HepG2 (cell line): ENCODE results near the gene ANKRD39. TPM values are rescaled to one million over a fixed set of nuclear protein-coding genes. Genes with fewer than 3 reads are reported as not detected.
"Not testable (repeated sequence)": the region's sequence is repeated elsewhere in the genome, so short reads cannot be mapped to it uniquely, and the experiment has no call there.

Experiments
- ATAC-seq: fragments of 200-7000 bp; cut with Tn5 transposase; 3 replicates; pipeline ENCODE4 v1.9.1; 2020; ENCODE audit warnings: mild to moderate bottlenecking, moderate library complexity
- BruUV-seq: library from RNA; stranded (reverse); fragments of 400-500 nt; replicated peaks from 2 replicates; lab custom pipeline; 2021; lab: Mats Ljungman, UMichigan
- CTCF ChIA-PET: fragments of 300-600 bp; formaldehyde crosslinking; extraction: SDS; loops from one replicate; lab custom pipeline; 2021; ENCODE audit warnings: low total read pairs, inconsistent platforms, low intra/inter-chr PET ratio; lab: Yijun Ruan, JAX
- POLR2A ChIA-PET: fragments of 350-600 bp; sonication (Branson Sonifier 250); formaldehyde crosslinking; loops from one replicate; lab custom pipeline; 2020; ENCODE audit warnings: antibody characterized with exemption, inconsistent platforms; lab: Yijun Ruan, JAX
- DNase-seq: peaks from one replicate; pipeline ENCODE4 v3.0.0-alpha.2; 2015; ENCODE audit warnings: low spot score
- FAIRE-seq: peaks from 3 replicates; lab custom pipeline; 2011; peaks lifted over from hg19 to GRCh38; lab: Jason Lieb, UNC
- H2AFZ ChIP-seq: one replicate; pipeline ENCODE4 v1.6.1; 2011; ENCODE audit warnings: low read length, inconsistent platforms
- H3K27ac ChIP-seq: fragments of 300-600 bp; 3 replicates; pipeline ENCODE4 v1.8.0; 2011; ENCODE audit warnings: mixed run types, mild to moderate bottlenecking, mixed read lengths, low read length, inconsistent platforms; ENCODE audit not compliant: insufficient read depth; ENCODE audit errors: extremely low read length
- H3K27me3 ChIP-seq, 2 experiments: fragments of 200-600 bp in 1 of 2; 2 replicates in 1 of 2; 3 replicates in 1 of 2; pipeline versions ENCODE4 v1.6.0 to v1.8.0; 2011; ENCODE audit warnings: low read length in 2 of 2, mild to moderate bottlenecking in 2 of 2, moderate library complexity in 2 of 2, inconsistent platforms in 1 of 2; ENCODE audit not compliant: insufficient read depth in 2 of 2, control insufficient read depth in 1 of 2
- H3K36me3 ChIP-seq, 2 experiments: fragments of 200-600 bp in 1 of 2; replicated peaks in 1 of 2; 2 replicates in 1 of 2; 3 replicates in 1 of 2; pipeline versions ENCODE4 v1.5.1 to v1.8.0; 2011; ENCODE audit warnings: low read length in 2 of 2, inconsistent platforms in 1 of 2; ENCODE audit not compliant: insufficient read depth in 2 of 2, control insufficient read depth in 1 of 2
- H3K4me1 ChIP-seq: 2 replicates; pipeline ENCODE4 v1.5.1; 2012; ENCODE audit warnings: low read length, inconsistent platforms; ENCODE audit not compliant: insufficient read depth
- H3K4me2 ChIP-seq: 2 replicates; pipeline ENCODE4 v1.6.0; 2011; ENCODE audit warnings: low read depth, low read length, inconsistent platforms
- H3K4me3 ChIP-seq, 3 experiments: fragments of 200-600 bp in 1 of 3; sonication (generic), shearing (Covaris generic) in 1 of 3; replicated peaks in 1 of 3; 2 replicates each; pipeline ENCODE4 v1.5.1; 2011 to 2016; ENCODE audit warnings: low read length in 3 of 3, inconsistent platforms in 2 of 3, low read depth in 2 of 3, mild to moderate bottlenecking in 2 of 3, control low read depth in 1 of 3, mixed read lengths in 1 of 3; ENCODE audit not compliant: insufficient read depth in 1 of 3
- H3K79me2 ChIP-seq: one replicate; pipeline ENCODE4 v1.6.1; 2011; ENCODE audit warnings: low read length, inconsistent platforms; ENCODE audit not compliant: insufficient read depth
- H3K9ac ChIP-seq: 2 replicates; pipeline ENCODE4 v1.6.0; 2011; ENCODE audit warnings: mild to moderate bottlenecking, low read depth, low read length, inconsistent platforms; ENCODE audit not compliant: insufficient read depth
- H3K9me3 ChIP-seq: 2 replicates; pipeline ENCODE4 v1.5.1; 2012; ENCODE audit warnings: mild to moderate bottlenecking, low read length
- H4K20me1 ChIP-seq: 2 replicates; pipeline ENCODE4 v1.6.0; 2011; ENCODE audit warnings: inconsistent platforms, mild to moderate bottlenecking, low read length, moderate library complexity; ENCODE audit not compliant: insufficient read depth
- CHD4 ChIP-seq: fragments of 200-600 bp; sonication (generic); IDR thresholded peaks from 2 replicates; pipeline ENCODE4 v1.7.0; 2017; ENCODE audit warnings: mild to moderate bottlenecking, low read length, borderline replicate concordance
- FOXP1 ChIP-seq, 2 experiments: fragments of 450-650 bp in 1 of 2; IDR thresholded peaks; 2 replicates each; pipeline ENCODE4 v1.6.1; 2017 to 2018; ENCODE audit warnings: antibody characterized with exemption in 1 of 2
- PRPF4 ChIP-seq: fragments of 200-400 bp; formaldehyde crosslinking; IDR thresholded peaks from 2 replicates; pipeline ENCODE4 v1.6.1; 2016; ENCODE audit warnings: low read length, low read depth; ENCODE audit not compliant: poor library complexity, severe bottlenecking
- RBAK ChIP-seq: sonication (generic); formaldehyde crosslinking; IDR thresholded peaks from 2 replicates; pipeline ENCODE4 v1.5.1; 2020; ENCODE audit warnings: mild to moderate bottlenecking, missing genetic modification reagents
- TCF7 ChIP-seq: sonication (generic); IDR thresholded peaks from 2 replicates; pipeline ENCODE4 v1.6.1; 2016; ENCODE audit warnings: antibody characterized with exemption, low read depth
- TGIF2 ChIP-seq: IDR thresholded peaks from 2 replicates; pipeline ENCODE4 v1.6.1; 2016; ENCODE audit warnings: control low read depth, missing compliant biosample characterization
- ZMAT3 ChIP-seq: sonication (generic); formaldehyde crosslinking; conservative IDR thresholded peaks from 2 replicates; pipeline ENCODE4 v1.7.0; 2021; ENCODE audit warnings: missing genetic modification reagents
- ZNF367 ChIP-seq: sonication (generic); formaldehyde crosslinking; IDR thresholded peaks from 2 replicates; pipeline ENCODE4 v1.4.0; 2020; ENCODE audit warnings: missing genetic modification reagents, borderline replicate concordance
- ZNF577 ChIP-seq: sonication (generic); formaldehyde crosslinking; IDR thresholded peaks from 2 replicates; pipeline ENCODE4 v1.4.0; 2020; ENCODE audit warnings: mild to moderate bottlenecking, low read depth, missing genetic modification reagents, borderline replicate concordance
- WGBS: methylation state at CpG from one replicate; pipeline ENCODE4 v1.1.6; 2017; ENCODE audit warnings: low lambda C conversion rate; 5-methylcytosine and 5-hydroxymethylcytosine counted together
- in situ Hi-C: cut with HindIII; loops from 2 replicates; pipeline ENCODE4 v1.10.0; 2017; ENCODE audit warnings: low pct_unique_long_range_greater_than_20kb; ENCODE audit not compliant: extremely low pct_ligation_motif_present
- intact Hi-C: fragments of 100-400 bp; cut with micrococcal nuclease; formaldehyde crosslinking; loops from one replicate; pipeline ENCODE4 v1.10.0; 2022; ENCODE audit not compliant: unreplicated experiment
- polyA plus RNA-seq, 8 experiments: library from polyadenylated mRNA; depleted of rRNA in 3 of 8; stranded (reverse) in 7 of 8; unstranded in 1 of 8; fragments of >200 nt; fragmentation: Illumina TruSeq in 4 of 8; extraction: Trizol in 4 of 8; gene quantifications; 2 replicates each; pipeline versions ENCODE4 v1.2.1 to v1.2.3, GENCODE V29; 2011 to 2016; ENCODE audit warnings: low read depth in 4 of 8, missing spikeins in 1 of 8, mixed read lengths in 1 of 8; ENCODE audit not compliant: insufficient read depth in 1 of 8
- total RNA-seq, 5 experiments: library from RNA; depleted of rRNA; stranded (reverse); fragments of >200 nt; fragmentation: Illumina TruSeq; extraction: Trizol; gene quantifications; 2 replicates each; pipeline ENCODE4 v1.2.3, GENCODE V29; 2016; ENCODE audit warnings: low read depth in 1 of 5

The ANKRD39 gene
- total and polyA plus RNA-seq, 2 of the 13 experiments (the other 11 are each of a cell fraction or from before 2014, with no cell fraction given), result 23.2 to 24.8 TPM

DNA sequence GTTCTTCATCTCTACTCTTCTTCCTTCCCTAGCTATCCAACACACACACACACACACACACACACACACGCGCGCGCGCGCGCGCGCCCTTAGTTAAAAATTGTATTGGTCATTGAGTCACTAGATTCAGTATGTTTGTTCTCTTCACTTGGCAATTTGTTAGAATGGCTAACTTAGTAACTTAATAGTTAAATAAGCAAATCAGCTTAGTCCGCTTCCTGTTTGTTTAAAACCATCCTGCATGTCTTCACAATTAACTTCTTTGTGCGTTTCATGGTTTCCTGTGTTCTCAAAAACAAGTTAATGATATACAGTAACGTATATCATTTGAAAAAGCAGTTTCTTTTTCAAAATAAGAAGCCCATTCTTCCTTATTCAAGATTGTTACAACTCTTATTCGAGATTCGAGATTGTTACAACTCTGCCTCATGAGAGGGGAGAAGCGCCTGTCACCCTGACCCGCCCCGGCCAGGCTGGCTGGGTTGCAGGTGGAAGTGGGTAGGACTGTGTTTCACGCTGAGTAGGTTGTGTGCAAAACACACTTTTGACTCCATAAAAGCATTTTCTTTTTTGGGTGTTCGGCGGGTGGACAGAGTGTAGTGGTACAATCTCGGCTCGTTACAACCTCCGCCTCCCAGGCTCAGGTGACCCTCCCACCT is 51.2 kb downstream of the ANKRD39 start (continued):
- no peak for TF ChIP-seq RBAK (CRISPR knock-in tag)
- no peak for TF ChIP-seq ZMAT3 (CRISPR knock-in tag)
- no peak for TF ChIP-seq FOXP1 (IDR thresholded peaks at IDR 0.05)
- peak; percentile 7; the same call in 1 of the 2 replicates for TF ChIP-seq FOXP1 (CRISPR knock-in tag; IDR thresholded peaks at IDR 0.05)
- no peak for TF ChIP-seq ZNF367 (CRISPR knock-in tag)
- TF ChIP-seq PRPF4, result peak; percentile 41
- TF ChIP-seq, all 625 proteins: peak for 5

DNA sequence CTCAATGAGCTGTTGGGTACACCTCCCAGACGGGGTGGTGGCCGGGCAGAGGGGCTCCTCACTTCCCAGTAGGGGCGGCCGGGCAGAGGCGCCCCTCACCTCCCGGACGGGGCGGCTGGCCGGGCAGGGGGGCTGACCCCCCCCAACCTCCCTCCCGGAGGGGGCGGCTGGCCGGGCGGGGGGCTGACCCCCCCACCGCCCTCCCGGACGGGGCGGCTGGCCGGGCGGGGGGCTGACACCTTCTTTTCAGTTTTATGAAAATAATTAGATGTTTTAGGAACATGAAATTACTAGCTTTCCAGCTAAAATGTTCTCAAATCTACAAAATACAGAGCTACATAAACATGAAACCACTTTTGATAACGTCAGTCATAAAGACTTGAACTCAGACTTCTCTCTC is 51.9 kb downstream of the ANKRD39 start:
- H3K4me2 ChIP-seq, CTCF ChIA-PET, H2AFZ ChIP-seq, in situ Hi-C loops, H3K9me3 ChIP-seq, H3K9ac ChIP-seq, H3K79me2 ChIP-seq, DNase-seq, ATAC-seq, H3K36me3 ChIP-seq, FAIRE-seq, H4K20me1 ChIP-seq, H3K27me3 ChIP-seq, H3K4me3 ChIP-seq, BruUV-seq: not testable (repeated sequence)
- intact Hi-C loops, result loop anchor here (2.0 kb wide), 1 partner anchor 201 kb away; no protein-coding TSS in a partner anchor
- Histone ChIP-seq H3K27ac (peak overlapping the region; percentile 50), H3K4me1 (peaks cover 57% of the 10 kb centered on the region)
- POLR2A ChIA-PET, result interaction anchor here (0.7 to 3.1 kb wide), 2 partner anchors 10 to 204 kb away, joined by 3 to 22 read pairs; partner anchors contain the start of gene CNNM3
- WGBS, result 78% methylated on average over 18 of the region's 20 CpGs

DNA sequence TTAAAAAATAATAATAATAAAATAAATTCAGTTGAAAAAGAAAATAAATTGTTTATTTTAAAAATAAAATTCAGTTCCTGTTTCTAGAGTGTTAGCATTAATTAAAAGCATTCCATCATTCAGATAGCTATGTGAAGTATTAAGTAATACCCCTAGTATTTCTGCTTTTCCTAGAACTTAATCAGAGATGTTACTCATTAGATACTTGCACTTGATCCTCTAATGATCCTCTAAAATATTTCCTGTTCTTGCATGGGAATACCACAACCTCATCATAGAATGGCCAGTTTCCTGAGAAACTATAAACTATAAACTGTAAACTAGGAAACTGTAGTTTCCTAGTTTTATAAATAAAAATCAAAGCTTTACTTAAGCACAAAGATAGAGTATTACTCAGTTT is 52.8 kb downstream of the ANKRD39 start:
- intact Hi-C loops, result loop anchor here (2.0 kb wide), 1 partner anchor 200 kb away; no protein-coding TSS in a partner anchor
- ChIA-PET CTCF (no interaction called here), POLR2A (interaction anchor here (3.1 kb wide), 1 partner anchor 11 kb away, joined by 22 read pairs; the partner anchor contains the start of gene CNNM3)
- TF ChIP-seq ZNF577 (CRISPR knock-in tag), result no peak
- TF ChIP-seq TGIF2 (CRISPR knock-in tag), result no peak
- TF ChIP-seq TCF7, result no peak
- TF ChIP-seq FOXP1 (IDR thresholded peaks at IDR 0.05), result no peak
- no peak for TF ChIP-seq FOXP1 (CRISPR knock-in tag; IDR thresholded peaks at IDR 0.05)
- TF ChIP-seq CHD4, result peak; percentile 33; the same call in 1 of the 2 replicates
- Histone ChIP-seq H3K27me3 (no peaks in the 10 kb centered on the region), H4K20me1 (no peaks in the 10 kb centered on the region), H3K4me2 (peak overlapping the region; percentile 53; the same call in 1 of the 2 replicates), H3K27ac (peak overlapping the region; percentile 66), H3K9ac (peak overlapping the region; percentile 37; the same call in 1 of the 2 replicates), H3K9me3 (no peaks in the 10 kb centered on the region), H2AFZ (no peak overlapping the region), H3K79me2 (no peaks in the 10 kb centered on the region), H3K4me1 (peaks cover 55% of the 10 kb centered on the region), H3K4me3 (peak overlapping the region in 1 of 3 experiments; percentile 15; a peak in 1 of 6 replicates), H3K36me3 (peaks cover 3 to 4% of the 10 kb centered on the region in 2 experiments; a peak in 3 of 5 replicates)
- FAIRE-seq, result no peak
- no peak for ATAC-seq
- in situ Hi-C loops, result no loop called here
- BruUV-seq, result no TSS peak
- no peak for DNase-seq
